HCT116 (cell line): ENCODE results near the gene SEMA3C. TPM values are rescaled to one million over a fixed set of nuclear protein-coding genes. Genes with fewer than 3 reads are reported as not detected.

Experiments
- ATAC-seq: fragments of 200-7000 bp; cut with Tn5 transposase; 2 replicates; pipeline ENCODE4 v1.9.1; 2020; ENCODE audit warnings: mild to moderate bottlenecking, moderate library complexity
- BruUV-seq: library from RNA; stranded (reverse); fragments of 400-500 nt; replicated peaks from 2 replicates; lab custom pipeline; 2021; lab: Mats Ljungman, UMichigan
- CTCF ChIA-PET: fragments of 300-600 bp; sonication (Branson Sonifier 250); formaldehyde crosslinking; loops from one replicate; lab custom pipeline; 2021; ENCODE audit warnings: antibody characterized with exemption; lab: Charles Lee
- POLR2A ChIA-PET: fragments of 300-600, 350-600 bp; sonication (Branson Sonifier 250); formaldehyde crosslinking; loops from one replicate; lab custom pipeline; 2021; ENCODE audit warnings: antibody characterized with exemption; lab: Charles Lee
- RAD21 ChIA-PET, 2 experiments: fragments of 300-600 bp; sonication (Branson Sonifier 250); formaldehyde crosslinking; loops; one replicate each; lab custom pipeline; 2023; ENCODE audit warnings: low total read pairs in 2 of 2; ENCODE audit not compliant: uncharacterized antibody in 2 of 2, unreplicated experiment in 2 of 2, low non-redundant PET in 1 of 2; lab: Charles Lee
- DNase-seq: peaks from one replicate; pipeline ENCODE4 v3.0.0-alpha.2; 2010; ENCODE audit warnings: low read depth, low spot score
- H2AFZ ChIP-seq: fragments of 200-600 bp; shearing (Covaris generic), sonication (generic); 2 replicates; pipeline ENCODE4 v1.6.1; 2017; ENCODE audit warnings: low read depth, mixed run types, mixed read lengths, antibody characterized with exemption, low read length; ENCODE audit not compliant: poor library complexity, severe bottlenecking
- H3K27ac ChIP-seq: 2 replicates; pipeline ENCODE4 v1.5.1; 2012; ENCODE audit warnings: low read depth, low read length
- H3K27me3 ChIP-seq: fragments of 200-600 bp; sonication (generic); 2 replicates; pipeline ENCODE4 v1.6.1; 2016; ENCODE audit warnings: mixed run types, low read length, mixed read lengths; ENCODE audit not compliant: insufficient read depth
- H3K36me3 ChIP-seq, 2 experiments: fragments of 200-500 bp in 1 of 2; fragments of 200-600 bp in 1 of 2; sonication (Bioruptor generic) in 1 of 2; sonication (generic) in 1 of 2; 2 replicates each; pipeline versions ENCODE4 v1.5.1 to v1.6.1; 2014 to 2016; ENCODE audit warnings: low read length in 2 of 2, inconsistent platforms in 1 of 2, mixed read lengths in 1 of 2, mixed run types in 1 of 2; ENCODE audit not compliant: insufficient read depth in 2 of 2, control insufficient read depth in 1 of 2
- H3K4me1 ChIP-seq, 2 experiments: fragments of 200-600 bp in 1 of 2; sonication (generic) in 1 of 2; 2 replicates each; pipeline versions ENCODE4 v1.5.1 to v1.6.1; 2012 to 2017; ENCODE audit warnings: low read length in 2 of 2, inconsistent platforms in 1 of 2, mild to moderate bottlenecking in 1 of 2, mixed read lengths in 1 of 2, mixed run types in 1 of 2, moderate library complexity in 1 of 2; ENCODE audit not compliant: insufficient read depth in 2 of 2, control insufficient read depth in 1 of 2
- H3K4me2 ChIP-seq: fragments of 200-600 bp; sonication (generic); 2 replicates; pipeline ENCODE4 v1.6.1; 2017; ENCODE audit warnings: mixed run types, low read length, mixed read lengths
- H3K4me3 ChIP-seq, 2 experiments: fragments of 200-600 bp in 1 of 2; sonication (generic) in 1 of 2; replicated peaks in 1 of 2; 2 replicates each; pipeline ENCODE4 v1.5.1; 2011 to 2016; ENCODE audit warnings: low read length in 2 of 2, control low read depth in 1 of 2, low read depth in 1 of 2, mild to moderate bottlenecking in 1 of 2, mixed read lengths in 1 of 2, mixed run types in 1 of 2
- H3K79me2 ChIP-seq: fragments of 200-600 bp; sonication (generic); 2 replicates; pipeline ENCODE4 v1.6.1; 2017; ENCODE audit warnings: mild to moderate bottlenecking, mixed run types, low read length, moderate library complexity, mixed read lengths; ENCODE audit not compliant: insufficient read depth
- H3K9ac ChIP-seq: fragments of 200-600 bp; sonication (generic); 2 replicates; pipeline ENCODE4 v1.6.1; 2016; ENCODE audit warnings: low read length, mixed read lengths
- H3K9me2 ChIP-seq: fragments of 200-600 bp; sonication (generic), shearing (Covaris generic); 2 replicates; pipeline ENCODE4 v1.6.1; 2017; ENCODE audit warnings: mixed run types, mild to moderate bottlenecking, moderate library complexity; ENCODE audit not compliant: insufficient read depth
- H3K9me3 ChIP-seq, 2 experiments: fragments of 200-500 bp in 1 of 2; fragments of 200-600 bp in 1 of 2; sonication (Bioruptor generic) in 1 of 2; sonication (generic) in 1 of 2; 2 replicates each; pipeline ENCODE4 v1.6.1; 2014 to 2017; ENCODE audit warnings: low read length in 2 of 2, mixed read lengths in 2 of 2, inconsistent platforms in 1 of 2, low read depth in 1 of 2, mild to moderate bottlenecking in 1 of 2, mixed run types in 1 of 2, moderate library complexity in 1 of 2; ENCODE audit not compliant: control insufficient read depth in 1 of 2, insufficient read depth in 1 of 2
- H4K20me1 ChIP-seq: fragments of 200-600 bp; sonication (generic), shearing (Covaris generic); 2 replicates; pipeline ENCODE4 v1.6.1; 2017; ENCODE audit warnings: mixed run types, mild to moderate bottlenecking, moderate library complexity; ENCODE audit not compliant: insufficient read depth
- CEBPB ChIP-seq: IDR thresholded peaks from 2 replicates; pipeline ENCODE4 v1.6.1; 2012; ENCODE audit warnings: low read depth
- EGR1 ChIP-seq: IDR thresholded peaks from 2 replicates; pipeline ENCODE4 v1.6.1; 2012; ENCODE audit warnings: low read depth
- ELF1 ChIP-seq: IDR thresholded peaks from 2 replicates; pipeline ENCODE4 v1.6.1; 2012; ENCODE audit warnings: low read depth, borderline replicate concordance
- JUND ChIP-seq: IDR thresholded peaks from 2 replicates; pipeline ENCODE4 v1.6.1; 2012
- RAD21 ChIP-seq: IDR thresholded peaks from 2 replicates; pipeline ENCODE4 v1.6.1; 2012; ENCODE audit warnings: low read depth, mild to moderate bottlenecking
- SIN3A ChIP-seq: IDR thresholded peaks from 2 replicates; pipeline ENCODE4 v1.6.1; 2012; ENCODE audit warnings: low read depth
- SRF ChIP-seq: IDR thresholded peaks from 2 replicates; pipeline ENCODE4 v1.6.1; 2012; ENCODE audit warnings: low read depth
- TCF7L2 ChIP-seq: IDR thresholded peaks from 2 replicates; pipeline ENCODE4 v1.7.0; 2011; ENCODE audit warnings: borderline replicate concordance, inconsistent platforms; ENCODE audit not compliant: insufficient read depth, insufficient read length; ENCODE audit errors: extremely low read depth
- YY1 ChIP-seq: IDR thresholded peaks from 2 replicates; pipeline ENCODE4 v1.6.1; 2011; ENCODE audit warnings: low read length, low read depth, moderate library complexity, mild to moderate bottlenecking; ENCODE audit not compliant: insufficient replicate concordance; ENCODE audit errors: extremely low read depth
- ZBTB33 ChIP-seq: IDR thresholded peaks from 2 replicates; pipeline ENCODE4 v1.6.1; 2011; ENCODE audit warnings: mild to moderate bottlenecking, low read length, moderate library complexity; ENCODE audit not compliant: insufficient replicate concordance; ENCODE audit errors: extremely low read depth
- ZFX ChIP-seq: fragments of 450-650 bp; IDR thresholded peaks from 2 replicates; pipeline ENCODE4 v1.6.1; 2017
- ZNF274 ChIP-seq: fragments of 200-500 bp; sonication (Bioruptor generic); IDR thresholded peaks from 2 replicates; pipeline ENCODE4 v1.6.1; 2014; ENCODE audit warnings: mild to moderate bottlenecking, low read depth, low read length, inconsistent platforms
- intact Hi-C: fragments of 100-400 bp; cut with micrococcal nuclease; formaldehyde crosslinking; loops from 2 replicates; pipeline ENCODE4 v1.10.0; 2022
- total RNA-seq: library from RNA; stranded (reverse); gene quantifications from one replicate; pipeline ENCODE4 v1.2.1, GENCODE V29; 2021; ENCODE audit not compliant: unreplicated experiment
- TF ChIP-seq, protein P1 (sequence below): IDR thresholded peaks from 2 replicates; pipeline ENCODE4 v1.6.1; 2012; ENCODE audit warnings: low read depth
- TF ChIP-seq, protein P2 (sequence below), 3 experiments: fragments of 200-600 bp in 1 of 3; sonication (generic) in 1 of 3; IDR thresholded peaks in 2 of 3; conservative IDR thresholded peaks in 1 of 3; 2 replicates each; pipeline ENCODE4 v1.5.1; 2012 to 2017; ENCODE audit warnings: low read depth in 2 of 3, low read length in 2 of 3, antibody characterized with exemption in 1 of 3, borderline replicate concordance in 1 of 3, control low read depth in 1 of 3, mild to moderate bottlenecking in 1 of 3, mixed read lengths in 1 of 3, mixed run types in 1 of 3, moderate library complexity in 1 of 3; ENCODE audit not compliant: insufficient read depth in 1 of 3

The SEMA3C gene
- total RNA-seq, 1 experiment from 2014 or later, result 25.3 TPM

DNA sequence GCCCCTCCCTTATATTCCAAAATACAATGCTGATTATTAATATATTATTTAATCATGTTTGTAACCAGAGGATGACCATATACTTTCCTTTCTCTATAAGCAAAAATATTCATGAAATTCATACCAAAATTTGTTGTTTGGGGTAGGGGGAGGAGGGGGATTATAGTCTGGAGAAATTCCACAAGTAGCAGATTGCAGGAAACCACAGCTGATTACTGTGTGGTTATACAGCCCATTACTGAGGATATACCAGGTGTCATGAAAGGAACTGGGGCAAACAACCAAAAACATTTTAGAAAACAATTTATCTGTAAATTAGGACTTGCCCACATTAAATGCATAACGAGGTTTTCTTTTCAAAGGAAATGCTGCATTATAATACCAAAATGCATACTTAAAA, 50.3 kb downstream of the SEMA3C start:
- H3K4me2 ChIP-seq, result no peak overlapping the region
- RAD21 ChIA-PET, result no interaction called here
- intact Hi-C loops, result no loop called here
- no peaks in the 10 kb centered on the region for H3K9me3 ChIP-seq
- no peaks in the 10 kb centered on the region; the same call in 1 of the 2 replicates for H3K9me2 ChIP-seq
- no peak for DNase-seq
- no peak overlapping the region for H3K4me3 ChIP-seq
- TF ChIP-seq ZFX, result no peak
- no peak for TF ChIP-seq ZBTB33
- no peak for TF ChIP-seq RAD21
- no peak for TF ChIP-seq CEBPB
- no peak for TF ChIP-seq TCF7L2
- TF ChIP-seq ZNF274, result no peak
- no peak for TF ChIP-seq SRF
- TF ChIP-seq, protein P1, sequence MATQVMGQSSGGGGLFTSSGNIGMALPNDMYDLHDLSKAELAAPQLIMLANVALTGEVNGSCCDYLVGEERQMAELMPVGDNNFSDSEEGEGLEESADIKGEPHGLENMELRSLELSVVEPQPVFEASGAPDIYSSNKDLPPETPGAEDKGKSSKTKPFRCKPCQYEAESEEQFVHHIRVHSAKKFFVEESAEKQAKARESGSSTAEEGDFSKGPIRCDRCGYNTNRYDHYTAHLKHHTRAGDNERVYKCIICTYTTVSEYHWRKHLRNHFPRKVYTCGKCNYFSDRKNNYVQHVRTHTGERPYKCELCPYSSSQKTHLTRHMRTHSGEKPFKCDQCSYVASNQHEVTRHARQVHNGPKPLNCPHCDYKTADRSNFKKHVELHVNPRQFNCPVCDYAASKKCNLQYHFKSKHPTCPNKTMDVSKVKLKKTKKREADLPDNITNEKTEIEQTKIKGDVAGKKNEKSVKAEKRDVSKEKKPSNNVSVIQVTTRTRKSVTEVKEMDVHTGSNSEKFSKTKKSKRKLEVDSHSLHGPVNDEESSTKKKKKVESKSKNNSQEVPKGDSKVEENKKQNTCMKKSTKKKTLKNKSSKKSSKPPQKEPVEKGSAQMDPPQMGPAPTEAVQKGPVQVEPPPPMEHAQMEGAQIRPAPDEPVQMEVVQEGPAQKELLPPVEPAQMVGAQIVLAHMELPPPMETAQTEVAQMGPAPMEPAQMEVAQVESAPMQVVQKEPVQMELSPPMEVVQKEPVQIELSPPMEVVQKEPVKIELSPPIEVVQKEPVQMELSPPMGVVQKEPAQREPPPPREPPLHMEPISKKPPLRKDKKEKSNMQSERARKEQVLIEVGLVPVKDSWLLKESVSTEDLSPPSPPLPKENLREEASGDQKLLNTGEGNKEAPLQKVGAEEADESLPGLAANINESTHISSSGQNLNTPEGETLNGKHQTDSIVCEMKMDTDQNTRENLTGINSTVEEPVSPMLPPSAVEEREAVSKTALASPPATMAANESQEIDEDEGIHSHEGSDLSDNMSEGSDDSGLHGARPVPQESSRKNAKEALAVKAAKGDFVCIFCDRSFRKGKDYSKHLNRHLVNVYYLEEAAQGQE, result no peak
- no peak for TF ChIP-seq SIN3A
- TF ChIP-seq, protein P2, sequence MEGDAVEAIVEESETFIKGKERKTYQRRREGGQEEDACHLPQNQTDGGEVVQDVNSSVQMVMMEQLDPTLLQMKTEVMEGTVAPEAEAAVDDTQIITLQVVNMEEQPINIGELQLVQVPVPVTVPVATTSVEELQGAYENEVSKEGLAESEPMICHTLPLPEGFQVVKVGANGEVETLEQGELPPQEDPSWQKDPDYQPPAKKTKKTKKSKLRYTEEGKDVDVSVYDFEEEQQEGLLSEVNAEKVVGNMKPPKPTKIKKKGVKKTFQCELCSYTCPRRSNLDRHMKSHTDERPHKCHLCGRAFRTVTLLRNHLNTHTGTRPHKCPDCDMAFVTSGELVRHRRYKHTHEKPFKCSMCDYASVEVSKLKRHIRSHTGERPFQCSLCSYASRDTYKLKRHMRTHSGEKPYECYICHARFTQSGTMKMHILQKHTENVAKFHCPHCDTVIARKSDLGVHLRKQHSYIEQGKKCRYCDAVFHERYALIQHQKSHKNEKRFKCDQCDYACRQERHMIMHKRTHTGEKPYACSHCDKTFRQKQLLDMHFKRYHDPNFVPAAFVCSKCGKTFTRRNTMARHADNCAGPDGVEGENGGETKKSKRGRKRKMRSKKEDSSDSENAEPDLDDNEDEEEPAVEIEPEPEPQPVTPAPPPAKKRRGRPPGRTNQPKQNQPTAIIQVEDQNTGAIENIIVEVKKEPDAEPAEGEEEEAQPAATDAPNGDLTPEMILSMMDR (IDR thresholded peaks at IDR 0.05 in 2 of 3, conservative IDR thresholded peaks at IDR 0.05 in 1 of 3; ENCODE audit: borderline replicate concordance in 1 of 3, insufficient read depth in 1 of 3, low read depth in 2 of 3, low read length in 2 of 3), result no peak
- no peak for TF ChIP-seq YY1
- TF ChIP-seq JUND, result no peak
- TF ChIP-seq EGR1, result no peak
- no peak for TF ChIP-seq ELF1
- POLR2A ChIA-PET, result no interaction called here
- peaks cover 11 to 20% of the 10 kb centered on the region in 2 experiments for H3K4me1 ChIP-seq
- H4K20me1 ChIP-seq, result no peaks in the 10 kb centered on the region
- no peak for ATAC-seq
- CTCF ChIA-PET, result no interaction called here
- no peaks in the 10 kb centered on the region for H3K36me3 ChIP-seq
- no peaks in the 10 kb centered on the region for H3K27me3 ChIP-seq
- BruUV-seq, result no TSS peak
- H2AFZ ChIP-seq, result no peak overlapping the region
- no peak overlapping the region for H3K27ac ChIP-seq
- no peak overlapping the region for H3K9ac ChIP-seq
- no peaks in the 10 kb centered on the region for H3K79me2 ChIP-seq
